NCI-H1930 (cell line): ENCODE data around the gene BCAS4.
A peak's percentile ranks its signal among the peaks of the same experiment; 100 is the strongest.
"Not testable (repeated sequence)": the region's sequence is repeated elsewhere in the genome, so short reads cannot be mapped to it uniquely, and the experiment has no call there.

Source experiments
- DNase-seq, 2 experiments: peaks; one replicate each; lab custom pipeline; 2025; lab: John Stamatoyannopoulos, UW

BCAS4 gene, protein sequence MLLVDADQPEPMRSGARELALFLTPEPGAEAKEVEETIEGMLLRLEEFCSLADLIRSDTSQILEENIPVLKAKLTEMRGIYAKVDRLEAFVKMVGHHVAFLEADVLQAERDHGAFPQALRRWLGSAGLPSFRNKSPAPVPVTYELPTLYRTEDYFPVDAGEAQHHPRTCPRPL

DNA sequence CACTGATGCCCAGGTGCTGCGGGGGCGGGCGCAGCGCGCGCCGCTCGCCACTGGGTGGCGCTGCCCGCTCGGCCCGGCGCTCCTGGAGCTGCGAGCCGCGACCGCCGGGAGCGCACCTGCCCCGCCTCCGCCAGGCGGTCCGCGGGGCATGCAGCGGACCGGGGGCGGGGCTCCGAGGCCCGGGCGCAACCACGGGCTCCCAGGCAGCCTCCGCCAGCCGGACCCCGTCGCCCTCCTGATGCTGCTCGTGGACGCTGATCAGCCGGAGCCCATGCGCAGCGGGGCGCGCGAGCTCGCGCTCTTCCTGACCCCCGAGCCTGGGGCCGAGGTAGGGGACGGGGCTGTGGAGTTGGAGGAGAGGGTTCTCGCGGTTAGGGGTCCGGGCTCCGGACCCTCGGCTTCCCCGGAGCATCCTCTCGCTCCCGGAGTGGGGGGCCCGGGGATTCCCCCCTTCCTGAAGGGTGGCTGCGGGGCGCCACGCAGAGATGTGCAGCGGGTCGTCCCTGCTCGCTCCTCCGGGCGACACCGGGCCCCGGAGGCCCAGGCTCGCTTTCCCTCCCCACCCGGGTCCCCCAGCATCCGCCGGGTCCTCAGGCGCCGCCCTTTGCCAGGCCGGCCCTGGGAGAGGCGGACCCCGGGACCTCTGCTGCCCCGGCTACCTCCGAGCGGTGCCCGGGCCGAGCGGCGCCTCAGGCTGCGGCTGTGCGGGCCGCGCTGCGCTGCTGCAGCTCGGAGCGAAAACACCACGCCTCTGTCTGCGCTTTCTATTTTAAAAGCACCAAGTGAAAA lies at the start of gene BCAS4:
Gene BCAS4 (plus strand): TSS at position 216 of the 789 bp plus-strand sequence. CDS start 23 bp downstream, at position 239.
- peak; percentile 77 to 90 for DNase-seq

DNA sequence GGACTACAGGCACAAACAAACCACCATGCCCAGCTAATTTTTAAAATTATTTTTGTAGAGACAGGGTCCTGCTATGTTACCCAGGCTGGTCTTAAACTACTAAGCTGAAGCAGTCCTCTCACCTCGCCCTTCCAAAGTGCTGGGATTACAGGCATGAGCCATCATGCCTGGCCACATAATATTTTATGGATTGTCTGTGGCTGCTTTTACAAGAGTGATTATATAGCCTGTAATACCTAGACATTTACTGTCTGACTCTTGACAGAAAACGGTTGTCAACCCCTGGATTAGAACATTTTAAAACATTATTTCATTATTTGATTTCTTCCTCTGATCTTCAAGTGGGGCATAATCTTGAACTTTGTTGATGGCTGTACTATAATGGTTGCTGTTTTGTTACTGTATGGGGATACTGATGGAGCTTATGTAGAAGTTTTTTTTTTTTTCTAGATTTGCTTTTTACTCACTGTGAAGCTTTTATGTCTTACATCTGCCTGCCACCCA lies 49.2 kb upstream of the BCAS4 start:
- no peak for DNase-seq

DNA sequence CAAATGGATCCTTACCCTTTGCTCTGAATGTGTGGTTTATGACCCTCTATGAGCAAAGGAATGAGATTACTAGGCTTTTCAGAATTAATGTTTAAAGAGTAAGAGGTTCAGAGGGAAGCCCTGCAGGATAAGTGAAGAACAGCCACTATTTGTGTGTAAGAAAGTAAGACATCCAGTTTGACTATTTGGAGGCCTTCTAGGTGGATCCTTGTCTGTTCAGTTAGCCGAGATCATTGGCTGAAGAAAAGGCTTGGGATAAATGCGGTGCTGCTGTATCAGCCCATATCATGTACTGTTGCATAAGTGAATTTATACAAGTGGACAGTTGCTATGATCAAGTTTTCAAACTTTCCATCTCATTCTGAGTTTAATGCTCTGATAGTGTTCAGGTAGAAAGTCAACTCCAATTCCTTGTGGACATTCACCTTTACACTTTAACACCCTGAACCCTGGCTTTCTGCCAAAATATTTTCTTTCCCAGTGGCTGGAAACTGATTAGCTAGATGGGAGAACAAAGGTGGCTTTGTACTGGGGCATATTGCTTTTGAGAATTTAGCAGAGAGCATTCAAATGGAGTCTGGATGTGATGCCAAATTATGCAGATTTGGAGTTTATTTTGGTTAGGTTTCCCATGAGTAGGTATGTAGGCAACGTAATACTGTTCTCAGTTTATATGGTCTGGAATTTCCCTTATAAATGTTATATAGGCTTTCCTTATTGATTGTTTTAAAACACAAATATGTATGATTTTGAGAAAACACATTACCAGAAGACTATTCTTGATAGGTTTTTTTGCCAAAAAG lies 48.5 kb upstream of the BCAS4 start:
- DNase-seq = no peak

DNA sequence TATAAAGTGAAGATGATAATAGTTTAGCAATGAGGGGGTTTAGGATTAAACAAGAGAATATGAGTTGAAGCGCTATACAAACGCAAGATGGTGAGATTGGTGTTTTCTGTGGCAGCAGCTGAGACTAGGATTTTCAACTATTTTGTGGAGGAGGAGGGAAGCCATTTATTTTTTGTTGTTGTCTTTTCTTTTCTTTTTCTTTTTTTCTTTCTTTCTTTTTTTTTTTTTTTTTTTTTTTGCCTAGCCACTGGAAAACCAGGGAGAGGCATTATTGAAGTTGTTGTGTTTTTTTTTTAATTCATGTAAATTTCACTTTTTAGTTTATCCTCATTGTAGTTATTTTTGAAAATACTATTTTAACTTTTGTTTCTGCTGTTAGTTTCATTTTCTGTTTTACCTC lies 47.6 kb upstream of the BCAS4 start:
- DNase-seq = no peak

DNA sequence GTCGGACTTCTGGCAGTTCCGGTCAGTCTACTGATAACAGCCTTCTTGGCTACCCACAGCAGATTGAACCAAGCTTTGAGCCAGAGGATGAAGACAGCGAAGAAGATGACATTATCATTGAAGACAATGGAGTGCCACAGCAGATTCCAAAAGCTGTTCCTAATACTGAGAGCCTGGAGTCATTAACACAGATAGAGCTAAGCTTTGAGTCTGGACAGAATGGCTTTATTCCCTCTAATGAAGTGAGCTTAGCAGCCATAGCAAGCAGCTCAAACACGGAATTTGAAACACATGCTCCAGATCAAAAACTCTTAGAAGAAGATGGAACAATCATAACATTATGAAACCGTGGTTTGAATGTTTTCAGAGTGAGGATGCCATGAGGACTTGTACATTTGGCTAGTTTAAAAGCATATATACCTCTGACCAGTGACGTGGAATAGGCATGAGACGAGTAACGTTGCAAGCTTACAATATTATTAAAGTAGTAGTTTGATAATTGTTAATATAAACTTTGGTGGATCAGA lies 44.7 kb upstream of the BCAS4 start:
- DNase-seq = no peak

DNA sequence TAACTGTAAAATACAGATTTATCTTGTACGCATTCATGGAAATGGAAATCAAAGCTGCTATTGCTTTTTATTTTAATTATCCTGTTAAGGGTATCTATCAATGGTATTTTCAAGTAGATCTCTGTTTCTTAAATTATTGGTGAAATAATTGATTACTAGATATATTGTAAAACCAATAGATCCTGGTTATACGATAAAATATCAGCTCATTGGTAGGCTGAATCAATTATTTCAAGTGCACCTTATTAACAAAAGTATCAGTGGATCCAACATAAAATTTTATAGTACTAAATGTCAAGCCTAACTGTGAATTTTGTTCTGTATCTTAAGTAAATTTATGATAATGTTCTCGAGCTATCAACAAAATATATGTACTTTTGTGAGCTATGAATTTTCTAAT lies 41.7 kb upstream of the BCAS4 start:
- DNase-seq = no peak

DNA sequence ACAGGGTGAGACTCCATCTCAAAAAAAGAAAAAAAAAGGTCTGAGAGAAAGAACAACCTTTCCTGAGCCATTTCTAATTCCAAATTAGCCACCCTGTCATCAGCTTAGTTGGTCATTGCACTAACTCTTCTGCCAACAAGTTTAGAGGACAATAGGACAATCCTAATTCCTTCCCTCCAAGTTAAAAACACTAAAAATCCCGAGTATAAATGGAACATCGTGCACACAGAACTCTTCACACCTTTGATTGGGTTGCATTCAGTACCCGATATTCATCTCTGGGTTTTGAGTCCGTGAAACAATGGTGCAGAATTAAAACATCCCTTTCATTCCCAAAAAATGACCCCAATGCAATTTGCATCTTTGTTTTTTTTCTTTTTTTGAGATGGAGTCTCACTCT lies 40.4 kb upstream of the BCAS4 start:
- DNase-seq = no peak

DNA sequence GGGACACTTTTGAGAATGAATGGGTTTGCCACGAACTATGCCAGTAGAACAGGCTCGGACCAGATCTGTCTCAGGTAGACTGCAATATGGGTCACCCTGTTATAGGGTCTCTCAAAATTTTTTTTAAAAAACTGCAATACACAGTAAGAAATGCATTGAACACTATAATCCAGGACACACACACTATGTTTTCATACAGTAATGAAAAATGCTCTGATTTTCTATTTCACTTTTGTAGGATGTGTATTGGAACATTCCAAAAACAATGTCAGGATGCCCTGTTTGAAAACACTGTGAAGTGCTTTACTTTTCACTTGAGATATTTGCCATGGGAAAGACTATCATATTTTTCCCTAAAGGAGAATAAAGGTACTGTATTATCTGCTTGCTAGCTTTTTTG lies 38.4 kb upstream of the BCAS4 start:
- no peak for DNase-seq

DNA sequence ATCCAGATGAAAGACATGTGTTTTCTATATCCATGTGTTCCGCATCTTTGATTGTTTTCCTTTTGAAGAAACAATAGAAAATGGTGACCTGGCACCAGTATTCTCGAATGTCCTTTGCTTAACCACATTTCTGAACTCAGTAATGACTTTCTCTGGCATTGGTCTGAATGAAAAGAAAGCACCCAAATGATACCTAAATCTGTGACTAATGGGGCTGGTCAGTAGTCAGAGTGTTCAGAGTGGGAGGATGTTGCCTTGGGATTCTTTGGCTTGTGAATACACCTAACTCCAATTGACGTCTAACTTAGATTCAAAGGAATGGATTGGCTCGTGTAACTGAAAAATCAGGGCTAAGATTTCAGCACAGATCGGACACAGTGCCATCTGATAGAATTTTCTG lies 36.4 kb upstream of the BCAS4 start:
- no peak for DNase-seq

DNA sequence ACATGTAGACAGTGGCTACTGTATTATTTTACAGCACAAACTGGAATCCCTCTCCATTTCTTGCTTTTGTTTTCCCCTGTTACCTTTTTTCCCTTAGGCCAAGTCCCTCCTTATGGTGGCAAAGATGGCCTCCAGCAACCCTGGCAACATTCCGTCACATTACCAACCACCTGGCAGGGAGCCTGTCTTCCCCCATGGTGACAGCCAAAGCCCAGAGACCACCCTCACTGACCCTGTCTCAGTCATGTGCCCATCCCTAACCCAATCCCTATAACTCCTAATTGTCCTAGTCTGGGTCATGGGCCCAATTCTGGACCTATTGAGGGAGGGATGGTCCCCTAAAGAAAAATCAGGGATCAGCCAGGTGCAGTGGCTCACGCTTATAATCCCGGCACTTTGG lies 35.9 kb upstream of the BCAS4 start:
- DNase-seq = no peak

DNA sequence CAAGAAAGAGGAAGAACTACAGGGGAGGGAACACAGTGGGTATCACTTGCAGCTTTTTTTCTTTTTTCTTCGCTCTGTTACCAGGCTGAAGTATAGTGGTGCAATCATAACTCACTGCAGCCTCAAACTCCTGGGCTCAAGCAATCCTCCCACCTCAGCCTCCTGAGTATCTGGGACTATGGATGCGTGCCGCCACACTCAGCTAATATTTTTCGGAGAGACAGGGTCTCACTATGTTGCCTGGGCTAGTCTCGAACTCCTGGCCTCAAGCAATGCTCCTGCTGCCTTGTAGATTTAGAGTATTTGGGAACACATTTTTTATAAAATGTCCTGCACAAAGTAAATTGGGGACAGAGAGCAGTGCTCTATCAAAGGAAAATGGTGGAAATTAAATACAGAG lies 35.2 kb upstream of the BCAS4 start:
- no peak for DNase-seq

DNA sequence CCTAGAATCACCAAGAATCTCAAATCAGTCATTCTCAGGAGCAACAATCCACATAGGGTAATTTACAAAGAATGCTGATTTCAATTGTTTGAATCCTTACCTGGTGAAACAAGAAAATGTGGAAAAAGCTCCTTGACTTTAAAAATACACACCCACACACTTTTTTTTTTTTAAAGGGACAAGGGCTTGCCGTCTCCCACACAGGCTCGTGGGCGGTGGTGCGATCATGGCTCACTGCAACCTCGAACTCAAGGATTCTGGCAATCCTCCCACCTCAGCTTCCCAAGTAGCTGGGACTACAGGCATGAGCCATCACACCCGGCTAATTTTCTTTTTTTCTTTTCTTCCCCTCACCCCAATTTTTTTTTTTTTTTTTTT lies 32.8 kb upstream of the BCAS4 start:
- no peak for DNase-seq

DNA sequence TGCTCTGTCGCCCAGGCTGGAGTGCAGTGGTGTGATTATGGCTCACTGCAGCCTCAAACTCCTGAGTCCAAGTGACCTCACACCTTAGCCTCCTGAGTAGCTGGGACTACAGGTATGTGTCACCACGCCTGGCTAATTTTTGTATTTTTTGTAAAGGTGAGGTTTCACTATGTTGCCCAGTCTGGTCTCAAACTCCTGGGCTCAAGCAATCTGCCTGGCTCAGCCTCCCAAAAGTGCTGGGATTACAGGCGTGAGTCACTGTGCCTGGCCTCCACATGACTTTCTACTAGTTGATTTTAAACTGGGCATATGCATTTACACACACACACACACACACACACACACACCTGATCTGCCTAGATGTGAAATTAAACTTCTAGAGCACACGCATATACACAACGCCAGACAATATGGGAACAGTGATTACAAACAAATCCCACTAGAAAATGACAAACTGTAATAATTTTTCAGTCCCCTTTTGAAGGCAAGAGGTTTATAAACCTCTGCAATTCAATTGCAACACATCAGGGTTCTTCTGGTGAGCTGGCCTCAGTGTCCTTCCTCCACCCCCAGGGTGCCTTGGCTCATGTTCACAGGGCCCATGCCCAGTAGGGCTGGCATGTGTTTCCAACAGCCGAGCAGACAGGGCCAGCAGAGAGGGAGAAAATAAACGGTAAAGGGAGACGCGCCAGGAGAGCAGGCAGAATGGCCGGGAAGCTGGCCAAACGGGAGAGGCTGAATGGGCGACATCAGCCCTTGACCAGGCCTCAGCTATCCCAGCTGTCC lies 32.2 kb upstream of the BCAS4 start:
- no peak for DNase-seq

DNA sequence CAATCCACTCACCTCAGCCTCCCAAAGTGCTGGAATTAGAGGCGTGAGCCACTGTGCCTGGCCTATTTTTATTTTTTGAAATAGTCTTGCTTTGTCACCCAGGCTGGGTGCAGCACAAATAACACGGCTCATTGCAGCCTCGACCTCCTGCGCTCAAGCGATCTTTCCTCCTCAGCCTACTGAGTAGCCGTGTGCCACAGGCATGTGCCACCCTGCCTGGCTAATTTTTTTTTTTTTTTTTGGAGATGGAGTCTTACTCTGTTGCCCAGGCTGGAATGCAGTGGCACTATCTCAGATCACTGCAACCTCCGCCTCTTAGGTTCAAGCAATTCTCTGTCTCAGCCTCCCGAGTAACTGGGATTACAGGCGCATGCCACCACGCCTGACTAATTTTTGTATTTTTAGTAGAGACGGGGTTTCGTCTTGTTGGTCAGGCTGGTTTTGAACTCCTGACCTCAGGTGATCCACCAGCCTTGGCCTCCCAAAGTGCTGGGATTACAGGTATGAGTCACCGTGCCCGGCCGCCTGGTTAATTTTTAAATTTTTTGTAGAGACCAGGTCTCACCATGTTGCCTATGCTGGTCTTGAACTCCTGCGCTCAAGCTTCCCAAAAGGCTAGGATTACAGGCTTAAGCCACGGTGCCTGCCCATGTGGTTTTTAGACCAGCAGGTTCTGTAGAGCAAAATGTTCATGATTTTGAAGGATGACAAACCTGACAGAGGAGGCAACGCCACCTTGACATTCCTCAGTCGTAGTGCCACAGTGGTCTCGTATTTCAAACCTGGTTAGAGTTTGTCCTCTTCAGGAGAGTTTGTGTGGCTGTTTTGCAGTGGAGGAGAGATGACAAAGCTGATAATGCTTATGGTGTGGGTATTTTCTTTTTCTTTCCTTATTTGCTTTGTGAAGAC lies 31.1 kb upstream of the BCAS4 start:
- not testable (repeated sequence) for DNase-seq

DNA sequence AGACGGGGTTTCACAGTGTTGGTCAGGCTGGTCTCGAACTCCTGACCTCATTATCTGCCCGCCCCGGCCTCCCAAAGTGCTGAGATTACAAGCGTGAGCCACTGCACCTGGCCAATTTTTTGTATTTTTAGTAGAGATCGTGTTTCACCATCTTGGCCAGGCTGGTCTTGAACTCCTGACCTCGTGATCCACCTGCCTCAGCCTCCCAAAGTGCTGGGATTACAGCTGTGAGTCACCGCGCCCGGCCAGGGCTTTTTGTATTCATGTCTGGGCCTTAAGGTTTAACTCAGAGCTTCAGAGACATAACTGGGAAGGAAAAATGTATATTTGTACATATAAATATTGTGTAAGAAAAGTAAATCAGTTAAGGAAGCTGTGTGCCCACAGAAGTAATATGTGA lies 29.6 kb upstream of the BCAS4 start:
- not testable (repeated sequence) for DNase-seq

DNA sequence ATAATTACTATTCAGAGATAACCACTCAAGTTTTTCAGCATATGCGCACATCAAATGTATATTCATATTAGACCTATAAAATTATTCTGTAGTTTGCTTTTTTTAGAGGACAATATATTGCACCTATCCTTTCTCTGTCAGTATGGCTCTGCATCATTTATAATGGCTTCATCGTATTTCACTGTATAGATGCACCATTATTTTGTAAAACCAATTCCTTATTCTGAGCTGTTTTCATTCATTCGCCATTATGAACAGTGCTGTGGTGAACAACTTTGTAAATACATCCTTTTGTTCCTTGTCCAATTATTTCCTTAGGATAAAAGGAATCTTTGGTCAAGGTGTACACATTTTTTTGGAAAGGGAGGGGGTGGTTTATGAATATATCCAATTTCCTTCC lies 29.2 kb upstream of the BCAS4 start:
- no peak for DNase-seq

DNA sequence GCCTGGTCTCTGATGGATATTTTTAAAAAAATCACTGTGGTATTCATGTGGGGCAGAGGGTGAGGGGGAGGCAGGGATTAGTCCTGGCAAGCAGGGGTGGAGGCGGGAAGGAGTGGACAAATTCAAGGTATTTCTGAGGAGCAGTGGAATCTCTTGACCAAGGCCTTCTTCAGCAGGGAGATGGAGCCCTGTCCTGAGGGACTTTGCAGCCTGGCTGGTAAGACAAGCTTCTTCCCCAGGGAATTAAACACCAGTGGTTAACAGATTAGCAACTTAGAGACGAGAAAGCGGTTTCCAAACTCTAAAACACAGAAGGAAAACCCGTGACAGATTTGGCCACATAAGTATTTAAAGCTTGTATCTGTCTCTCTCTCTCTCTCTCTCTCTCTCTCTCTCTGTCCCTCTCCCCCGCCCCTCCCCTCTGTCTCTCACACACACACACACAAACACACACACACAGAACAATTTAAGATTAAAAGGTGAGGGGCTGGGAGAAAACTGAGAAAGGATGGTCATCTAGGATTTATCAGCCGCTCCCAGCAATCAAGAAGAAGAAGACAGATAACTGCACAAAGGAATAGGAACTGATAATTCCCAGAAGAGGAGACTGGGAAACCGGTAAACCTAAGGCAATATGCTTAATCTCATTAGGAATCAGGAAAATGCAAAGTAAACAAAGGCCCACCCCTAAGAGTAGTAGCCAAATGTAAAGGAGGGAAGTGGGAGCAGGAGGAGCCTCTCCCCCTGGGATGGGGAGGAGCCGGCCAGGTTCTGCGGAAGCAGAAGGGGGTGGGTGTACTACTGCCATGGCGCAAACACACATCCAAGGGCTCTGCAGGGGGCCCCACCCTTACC lies 27.7 kb upstream of the BCAS4 start:
- not testable (repeated sequence) for DNase-seq

DNA sequence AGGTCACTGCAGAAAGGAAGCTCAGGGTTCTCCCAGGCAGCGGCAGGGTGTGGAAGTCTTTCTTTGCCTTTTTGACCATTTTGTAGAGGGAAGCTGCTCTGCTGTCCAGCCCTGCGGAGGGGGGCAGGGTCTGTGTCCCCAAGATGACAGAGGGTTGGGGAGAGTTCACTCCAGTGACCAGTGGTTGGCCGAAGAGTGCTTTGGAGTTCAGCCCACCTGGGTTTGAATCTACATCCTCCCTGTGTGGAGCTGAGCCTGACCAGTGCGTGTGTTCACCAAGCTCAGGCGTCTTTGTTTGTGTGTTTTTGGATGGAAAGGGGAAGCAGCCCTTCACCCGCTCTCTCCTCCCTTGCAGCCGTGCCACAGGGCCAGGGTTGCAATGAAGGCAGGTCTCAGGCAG lies 25.9 kb upstream of the BCAS4 start:
- DNase-seq = not testable (repeated sequence)

DNA sequence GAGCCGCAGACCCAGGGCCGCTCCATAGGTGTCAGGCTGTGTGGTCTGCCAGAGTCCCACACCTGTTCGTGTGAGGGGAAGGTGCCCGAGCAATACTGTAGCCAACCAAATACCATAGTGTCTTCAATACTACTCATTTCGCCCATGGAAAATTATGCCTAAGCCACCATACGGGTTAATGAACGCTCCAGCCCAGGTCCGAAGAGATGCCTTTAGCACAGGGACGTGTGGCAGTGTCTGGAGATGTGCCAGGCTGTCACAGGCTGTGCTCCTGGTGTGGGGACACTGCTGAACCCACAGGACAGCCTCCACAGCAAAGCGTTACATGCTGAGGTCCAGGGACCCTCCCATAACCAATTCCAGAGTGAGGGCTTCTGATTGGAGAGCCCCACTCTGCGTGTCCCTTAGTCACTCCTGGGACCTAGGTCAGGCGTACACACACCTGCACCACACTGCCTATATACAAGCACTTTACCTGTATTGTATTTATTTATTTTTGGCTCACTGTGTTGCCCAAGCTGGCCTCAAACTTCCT lies 25.2 kb upstream of the BCAS4 start:
- DNase-seq = not testable (repeated sequence)
